HG03159 (cell line): ENCODE results near the gene DLG2.

ENCODE experiments used
- ATAC-seq: cut with Tn5 transposase; IDR thresholded peaks from one replicate; pipeline ENCODE4 v1.9.1; 2021; ENCODE audit warnings: mild to moderate bottlenecking, moderate library complexity; ENCODE audit not compliant: unreplicated experiment

The DLG2 gene

DNA sequence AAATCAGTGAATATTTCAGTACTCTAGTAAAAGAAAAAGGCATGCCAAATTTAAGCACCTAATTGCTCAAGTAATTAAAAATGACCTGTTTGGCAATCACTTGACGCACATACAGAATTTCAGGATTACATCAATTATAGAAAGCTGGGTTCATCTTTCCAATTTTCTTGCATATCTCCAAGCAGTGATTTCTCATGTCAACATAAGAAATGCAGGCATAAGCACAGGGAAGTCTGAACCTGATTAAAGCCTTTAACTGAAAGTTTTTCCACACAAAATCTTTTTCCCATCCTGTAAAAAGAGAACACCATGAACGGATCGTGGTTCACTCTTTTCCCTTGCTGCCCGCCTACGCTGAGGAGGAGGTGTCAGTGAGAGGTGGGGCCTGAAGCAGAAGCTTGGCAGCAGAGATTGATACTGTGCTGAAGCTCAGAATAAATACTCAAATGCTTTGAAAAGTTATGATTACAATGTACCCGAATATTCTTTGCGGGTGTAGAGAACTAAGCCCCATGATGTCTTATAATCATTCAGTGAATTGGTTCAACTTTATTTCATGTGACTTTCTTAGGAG is 1636.9 kb downstream of the DLG2 start:
- ATAC-seq, result no peak

GRCh38 chr11:83982825-83983224 is 1644.3 kb downstream of the DLG2 start:
- no peak for ATAC-seq

DNA sequence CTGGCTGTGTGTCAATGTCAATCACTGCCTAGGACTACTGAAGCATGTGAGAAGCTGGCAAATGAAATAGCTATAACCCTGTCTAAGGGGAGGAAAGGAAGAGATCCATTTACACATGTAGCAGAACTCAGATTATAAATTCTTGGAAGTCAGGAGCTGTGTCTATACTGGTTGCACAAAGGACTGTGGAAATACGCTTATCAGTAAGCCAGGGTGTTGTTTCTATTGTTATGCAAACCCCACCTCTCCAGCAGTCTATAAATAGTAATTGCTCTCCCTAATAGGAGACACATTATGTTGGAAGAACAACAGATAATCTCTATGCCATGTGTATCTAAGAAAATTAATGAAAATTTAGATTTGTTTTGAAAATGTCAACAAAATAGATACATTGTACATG is 1647.6 kb downstream of the DLG2 start:
- ATAC-seq, result no peak

DNA sequence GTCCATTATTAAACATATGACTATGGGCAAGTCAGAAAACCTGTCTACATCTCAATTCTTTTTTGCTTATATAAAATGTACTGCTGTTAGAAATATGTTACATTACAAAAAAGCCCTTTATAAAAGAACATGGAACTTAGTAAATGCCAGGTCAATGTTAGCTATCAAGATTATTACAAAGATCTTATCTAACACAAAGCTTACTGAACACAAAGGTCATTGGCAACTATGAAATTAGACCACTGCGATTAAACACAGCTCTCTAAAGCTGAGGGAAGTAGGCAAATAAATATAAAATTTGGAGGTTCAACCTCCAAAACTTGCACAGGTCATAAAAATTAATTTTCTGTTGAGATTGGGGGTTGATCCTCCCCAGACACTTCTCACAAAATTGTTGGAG is 1648.2 kb downstream of the DLG2 start:
- no peak for ATAC-seq

DNA sequence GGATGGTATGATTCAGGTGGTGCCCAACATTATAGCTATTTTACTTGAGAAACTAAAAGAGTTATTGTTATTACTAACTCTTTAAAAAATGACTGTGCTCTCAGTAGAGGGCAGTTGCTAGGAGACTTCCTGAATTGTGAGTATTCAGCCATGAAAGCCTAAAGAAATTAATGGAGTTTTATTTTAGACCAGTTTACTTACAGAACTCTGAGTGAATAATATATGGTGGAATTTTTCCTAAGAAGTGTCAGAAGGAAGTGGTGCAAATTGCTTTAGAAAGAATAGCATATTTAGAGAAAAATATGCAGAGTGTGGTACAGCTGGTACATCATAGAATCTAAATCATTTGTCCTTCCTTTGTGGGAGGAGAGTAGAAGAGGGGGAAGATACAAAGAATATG is 1651.1 kb downstream of the DLG2 start:
- ATAC-seq, result peak; percentile 42

DNA sequence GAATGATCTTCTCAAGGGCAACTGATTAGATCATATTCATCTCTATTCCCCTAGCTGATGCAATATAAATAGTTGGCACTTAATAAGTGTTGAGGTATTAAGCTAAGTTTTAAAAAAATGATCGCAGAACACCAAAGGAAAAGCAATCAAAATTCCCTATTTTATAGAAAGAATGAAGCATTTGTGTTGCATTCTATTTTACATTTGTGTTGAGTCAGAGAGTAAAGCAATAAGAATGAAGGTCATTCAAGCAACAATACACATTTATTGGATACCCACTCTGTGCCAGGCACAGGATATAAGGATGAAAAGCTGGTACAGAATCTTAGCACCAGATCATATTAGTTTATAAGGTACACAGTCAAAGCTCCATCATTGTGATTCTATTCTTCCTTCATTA is 1654.6 kb downstream of the DLG2 start:
- ATAC-seq, result no peak

DNA sequence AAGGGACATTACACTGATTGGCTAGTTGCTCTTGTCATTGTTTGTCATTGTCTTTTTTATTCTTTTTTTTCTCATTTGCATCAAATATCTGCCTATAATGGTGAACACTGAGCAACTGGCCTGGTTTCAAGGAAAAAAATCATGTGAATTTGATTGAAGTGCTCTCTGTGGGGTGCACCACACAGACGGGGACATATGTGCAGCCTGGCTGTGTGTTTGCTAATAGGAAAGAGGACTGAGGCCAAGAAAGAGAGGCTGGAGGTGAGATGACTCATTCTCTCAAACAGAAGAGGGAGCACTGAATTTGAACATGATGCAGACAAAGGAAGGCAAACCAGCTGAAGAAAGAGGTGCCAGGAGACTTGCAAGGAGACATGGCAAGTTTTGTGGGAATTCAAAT is 1656.1 kb downstream of the DLG2 start:
- peak; percentile 27 for ATAC-seq

- ATAC-seq, result peak; percentile 89
Measured at GRCh38 chr11:83970061-83970671, 1657.0 kb downstream of the DLG2 start.

DNA sequence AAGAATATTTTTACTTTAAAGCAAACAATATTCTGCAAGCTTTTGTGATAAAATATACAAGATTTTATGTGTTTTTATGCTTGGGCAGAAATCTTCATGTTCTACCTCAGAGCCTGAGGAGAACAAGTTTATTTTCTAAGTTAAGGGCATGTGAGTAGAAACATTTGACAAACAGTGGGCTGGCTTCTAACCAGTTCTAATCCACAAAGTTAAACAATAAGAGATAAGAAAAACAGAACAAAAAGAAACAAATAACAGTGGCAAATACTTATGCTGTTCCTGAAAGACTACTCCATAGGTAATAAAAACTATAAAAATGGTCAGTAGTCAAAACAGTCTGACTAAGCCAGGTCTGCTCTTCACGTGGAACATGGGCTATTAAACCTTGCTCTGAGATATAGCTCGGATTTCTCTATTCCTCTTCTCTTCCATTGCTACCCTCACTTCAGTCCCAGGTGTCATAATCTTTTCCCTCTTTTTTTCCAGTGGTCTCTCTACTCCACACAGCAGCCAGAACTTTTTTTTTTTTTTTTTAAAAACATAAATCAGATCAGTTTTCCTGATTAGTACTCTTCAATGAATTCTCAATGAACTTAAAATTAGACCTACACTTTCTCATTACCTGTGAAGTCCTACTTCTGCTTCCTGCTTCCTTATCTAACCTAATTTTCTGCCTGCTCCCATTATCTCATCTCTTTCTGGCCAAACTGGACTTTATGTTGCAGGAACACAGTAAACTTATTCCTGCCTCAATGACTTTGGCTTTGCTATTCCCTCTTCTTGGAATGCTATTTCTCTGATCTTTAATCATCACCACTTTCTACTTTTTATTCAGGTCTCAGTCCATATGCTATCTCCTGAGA is 1669.9 kb downstream of the DLG2 start:
- no peak for ATAC-seq

- ATAC-seq, result no peak
Measured at GRCh38 chr11:83956119-83956697, 1670.9 kb downstream of the DLG2 start.

DNA sequence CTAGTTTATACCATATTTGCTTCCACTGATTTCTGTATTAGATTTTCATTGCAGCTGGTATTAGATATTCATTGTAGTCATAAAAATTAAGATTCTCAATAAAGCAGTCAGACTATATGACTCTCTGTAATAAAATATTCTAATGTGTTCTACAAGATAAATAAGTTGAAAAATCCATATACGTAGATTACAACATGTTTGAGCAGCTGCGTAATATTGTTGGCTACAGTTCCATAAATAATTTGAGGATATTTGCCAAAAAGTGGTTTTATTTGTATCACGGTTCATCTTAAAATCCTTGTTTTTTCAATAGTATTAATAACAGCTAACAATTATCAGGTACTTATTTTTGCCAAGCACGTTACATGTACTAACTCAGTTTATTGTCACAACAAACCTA is 1672.4 kb downstream of the DLG2 start:
- no peak for ATAC-seq

DNA sequence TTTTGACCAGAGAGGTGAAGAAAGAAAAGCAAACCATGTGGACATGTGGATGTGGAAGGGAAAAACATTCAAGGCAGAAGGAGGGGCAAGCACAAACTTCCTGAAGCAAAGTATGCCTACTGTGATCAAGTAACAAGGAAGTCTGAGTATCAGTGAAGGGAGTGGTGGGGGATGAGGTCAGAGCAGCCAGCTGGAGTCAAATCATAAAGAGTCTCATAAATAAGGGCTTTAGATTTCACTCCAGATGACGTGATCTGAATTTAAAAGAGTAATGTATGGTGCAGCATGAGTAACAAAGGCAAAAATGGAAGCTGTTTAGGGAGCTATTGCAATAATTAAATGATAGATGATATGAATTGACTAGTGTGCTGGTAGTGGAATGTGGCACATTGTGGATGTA is 1675.6 kb downstream of the DLG2 start:
- ATAC-seq, result no peak

DNA sequence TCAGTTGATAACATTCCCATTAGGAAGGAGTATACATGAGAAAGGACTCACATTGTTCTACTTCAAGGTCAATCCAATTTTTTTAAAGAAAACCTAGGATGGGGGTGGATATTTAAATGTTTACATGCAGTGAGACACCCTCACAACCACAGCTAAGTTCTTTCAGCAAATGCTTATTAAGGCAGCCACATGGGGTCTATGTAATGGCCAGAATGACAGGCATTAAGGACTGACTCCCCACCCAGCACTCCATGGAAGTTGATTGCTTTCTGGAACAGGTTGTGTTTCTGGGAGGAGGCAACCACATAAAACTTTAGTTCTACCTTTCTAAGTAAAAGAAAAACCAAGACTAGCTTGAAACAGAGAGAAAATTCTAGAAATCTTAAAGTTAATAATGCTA is 1678.9 kb downstream of the DLG2 start:
- no peak for ATAC-seq

DNA sequence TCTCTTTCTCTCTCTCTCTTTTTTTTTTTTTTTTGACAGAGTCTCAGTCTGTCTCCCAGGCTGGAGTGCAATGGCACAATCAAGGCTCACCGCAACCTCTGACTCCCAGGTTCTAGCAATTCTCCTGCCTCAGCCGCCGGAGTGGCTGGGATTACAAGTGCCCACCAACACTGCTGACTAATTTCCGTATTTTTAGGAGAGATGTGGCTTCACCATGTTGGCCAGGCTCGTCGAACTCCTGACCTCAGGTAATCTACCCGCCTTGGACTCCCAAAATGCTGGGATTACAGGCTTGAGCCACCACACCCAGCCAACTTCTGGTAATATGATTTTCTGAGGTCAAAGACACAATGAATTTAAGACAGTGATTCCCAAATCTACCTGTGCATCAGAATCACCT is 1681.2 kb downstream of the DLG2 start:
- ATAC-seq, result no peak

- no peak for ATAC-seq
Measured at GRCh38 chr11:83941050-83941449, 1686.1 kb downstream of the DLG2 start.

- peak; percentile 78 for ATAC-seq
Measured at GRCh38 chr11:83938148-83938547, 1689.0 kb downstream of the DLG2 start.

DNA sequence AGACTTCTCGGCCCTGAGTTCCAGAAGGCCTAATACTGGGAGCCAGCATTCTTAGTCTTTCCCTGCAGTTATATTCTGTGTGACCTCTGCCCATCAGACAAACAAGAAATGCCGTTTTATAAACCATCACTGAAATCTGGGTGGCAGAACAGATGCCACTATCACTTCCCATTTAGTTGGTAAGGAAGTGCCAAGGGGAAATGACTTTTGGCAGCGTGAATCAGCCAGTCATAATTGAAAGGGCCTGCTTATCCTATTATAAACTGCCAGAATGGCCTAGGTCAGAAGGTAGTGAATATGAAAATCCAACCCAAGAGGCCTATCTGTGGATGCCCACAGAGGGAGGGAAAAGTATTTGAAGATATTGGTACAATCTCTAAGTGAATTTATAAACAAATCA is 1694.1 kb downstream of the DLG2 start:
- no peak for ATAC-seq

GRCh38 chr11:83927422-83927821 is 1699.7 kb downstream of the DLG2 start:
- no peak for ATAC-seq

DNA sequence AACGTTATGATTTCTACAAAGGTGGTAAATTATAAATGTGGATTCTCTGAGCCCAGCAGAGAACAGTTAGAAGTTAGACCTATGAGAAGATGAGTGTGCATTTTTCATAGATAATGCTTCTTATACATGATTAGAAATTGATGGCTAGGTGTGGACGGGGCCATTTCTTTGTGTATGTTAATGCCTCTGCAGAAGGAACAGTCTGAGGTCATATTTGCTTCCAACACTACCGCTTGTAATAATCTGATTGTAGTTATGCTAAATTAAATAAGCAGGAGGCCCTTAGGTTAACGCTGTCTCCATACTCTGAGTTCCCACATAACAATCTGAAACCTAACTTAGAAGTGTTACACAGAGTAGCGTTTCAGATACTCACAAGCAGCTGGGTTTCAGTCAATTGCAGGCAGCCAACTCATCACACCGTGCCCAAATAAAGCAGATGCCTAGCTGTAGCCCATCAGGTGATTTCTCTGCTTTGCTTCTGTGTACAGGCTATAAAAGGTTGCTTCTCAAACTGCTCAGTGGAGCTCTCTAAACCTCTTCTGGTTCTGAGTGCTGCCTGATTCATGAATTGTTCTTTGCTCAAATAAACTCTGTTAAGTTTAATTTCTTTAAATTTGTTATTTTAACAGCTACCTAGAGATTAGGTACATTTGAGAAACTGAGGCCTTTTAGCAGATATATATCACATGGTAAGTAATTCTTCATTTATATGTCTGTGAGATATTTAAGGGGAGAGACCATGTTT is 1702.2 kb downstream of the DLG2 start:
- ATAC-seq, result no peak

- ATAC-seq, result no peak
Measured at GRCh38 chr11:83923961-83924360, 1703.2 kb downstream of the DLG2 start.

GRCh38 chr11:83922953-83923352 is 1704.2 kb downstream of the DLG2 start:
- no peak for ATAC-seq
